ENCODE measurements around the gene ZMYND10. TPM values are rescaled to one million over a fixed set of nuclear protein-coding genes. Genes with fewer than 3 reads are reported as not detected.

The ZMYND10 gene
- total RNA-seq, 1 experiment from 2014 or later, result 0.74 TPM

- Mint-ChIP-seq H3K36me3 (no peaks in the 10 kb centered on the region), H3K4me3 (peak overlapping the region; percentile 95), H3K27ac (no peak overlapping the region), H3K9me3 (no peaks in the 10 kb centered on the region), H3K4me1 (peaks cover 33% of the 10 kb centered on the region), H3K27me3 (ENCODE audit: low read depth) (peaks cover 66% of the 10 kb centered on the region)
- no peak for DNase-seq (ENCODE audit: low spot score)
- ATAC-seq, result no peak
- TF ChIP-seq RORB (CRISPR knock-in tag; IDR thresholded peaks at IDR 0.05), result no peak
- TF ChIP-seq, protein P1, sequence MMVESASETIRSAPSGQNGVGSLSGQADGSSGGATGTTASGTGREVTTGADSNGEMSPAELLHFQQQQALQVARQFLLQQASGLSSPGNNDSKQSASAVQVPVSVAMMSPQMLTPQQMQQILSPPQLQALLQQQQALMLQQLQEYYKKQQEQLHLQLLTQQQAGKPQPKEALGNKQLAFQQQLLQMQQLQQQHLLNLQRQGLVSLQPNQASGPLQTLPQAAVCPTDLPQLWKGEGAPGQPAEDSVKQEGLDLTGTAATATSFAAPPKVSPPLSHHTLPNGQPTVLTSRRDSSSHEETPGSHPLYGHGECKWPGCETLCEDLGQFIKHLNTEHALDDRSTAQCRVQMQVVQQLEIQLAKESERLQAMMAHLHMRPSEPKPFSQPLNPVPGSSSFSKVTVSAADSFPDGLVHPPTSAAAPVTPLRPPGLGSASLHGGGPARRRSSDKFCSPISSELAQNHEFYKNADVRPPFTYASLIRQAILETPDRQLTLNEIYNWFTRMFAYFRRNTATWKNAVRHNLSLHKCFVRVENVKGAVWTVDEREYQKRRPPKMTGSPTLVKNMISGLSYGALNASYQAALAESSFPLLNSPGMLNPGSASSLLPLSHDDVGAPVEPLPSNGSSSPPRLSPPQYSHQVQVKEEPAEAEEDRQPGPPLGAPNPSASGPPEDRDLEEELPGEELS (CRISPR knock-in tag; IDR thresholded peaks at IDR 0.05), result no peak
- no peak for TF ChIP-seq ZNF263 (CRISPR knock-in tag; IDR thresholded peaks at IDR 0.05; ENCODE audit: low read depth)
- TF ChIP-seq, protein P2, sequence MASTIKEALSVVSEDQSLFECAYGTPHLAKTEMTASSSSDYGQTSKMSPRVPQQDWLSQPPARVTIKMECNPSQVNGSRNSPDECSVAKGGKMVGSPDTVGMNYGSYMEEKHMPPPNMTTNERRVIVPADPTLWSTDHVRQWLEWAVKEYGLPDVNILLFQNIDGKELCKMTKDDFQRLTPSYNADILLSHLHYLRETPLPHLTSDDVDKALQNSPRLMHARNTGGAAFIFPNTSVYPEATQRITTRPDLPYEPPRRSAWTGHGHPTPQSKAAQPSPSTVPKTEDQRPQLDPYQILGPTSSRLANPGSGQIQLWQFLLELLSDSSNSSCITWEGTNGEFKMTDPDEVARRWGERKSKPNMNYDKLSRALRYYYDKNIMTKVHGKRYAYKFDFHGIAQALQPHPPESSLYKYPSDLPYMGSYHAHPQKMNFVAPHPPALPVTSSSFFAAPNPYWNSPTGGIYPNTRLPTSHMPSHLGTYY (CRISPR knock-in tag; IDR thresholded peaks at IDR 0.05), result no peak
- no peak for TF ChIP-seq GRHL2 (CRISPR knock-in tag; IDR thresholded peaks at IDR 0.05; ENCODE audit: insufficient replicate concordance, severe bottlenecking)
- TF ChIP-seq ETV6 (CRISPR knock-in tag; IDR thresholded peaks at IDR 0.05), result no peak
- TF ChIP-seq, protein P3, sequence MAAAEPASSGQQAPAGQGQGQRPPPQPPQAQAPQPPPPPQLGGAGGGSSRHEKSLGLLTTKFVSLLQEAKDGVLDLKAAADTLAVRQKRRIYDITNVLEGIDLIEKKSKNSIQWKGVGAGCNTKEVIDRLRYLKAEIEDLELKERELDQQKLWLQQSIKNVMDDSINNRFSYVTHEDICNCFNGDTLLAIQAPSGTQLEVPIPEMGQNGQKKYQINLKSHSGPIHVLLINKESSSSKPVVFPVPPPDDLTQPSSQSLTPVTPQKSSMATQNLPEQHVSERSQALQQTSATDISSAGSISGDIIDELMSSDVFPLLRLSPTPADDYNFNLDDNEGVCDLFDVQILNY (CRISPR knock-in tag; IDR thresholded peaks at IDR 0.05), result no peak
- TF ChIP-seq ZNF671 (CRISPR knock-in tag; IDR thresholded peaks at IDR 0.05), result no peak
- TF ChIP-seq, protein P4, sequence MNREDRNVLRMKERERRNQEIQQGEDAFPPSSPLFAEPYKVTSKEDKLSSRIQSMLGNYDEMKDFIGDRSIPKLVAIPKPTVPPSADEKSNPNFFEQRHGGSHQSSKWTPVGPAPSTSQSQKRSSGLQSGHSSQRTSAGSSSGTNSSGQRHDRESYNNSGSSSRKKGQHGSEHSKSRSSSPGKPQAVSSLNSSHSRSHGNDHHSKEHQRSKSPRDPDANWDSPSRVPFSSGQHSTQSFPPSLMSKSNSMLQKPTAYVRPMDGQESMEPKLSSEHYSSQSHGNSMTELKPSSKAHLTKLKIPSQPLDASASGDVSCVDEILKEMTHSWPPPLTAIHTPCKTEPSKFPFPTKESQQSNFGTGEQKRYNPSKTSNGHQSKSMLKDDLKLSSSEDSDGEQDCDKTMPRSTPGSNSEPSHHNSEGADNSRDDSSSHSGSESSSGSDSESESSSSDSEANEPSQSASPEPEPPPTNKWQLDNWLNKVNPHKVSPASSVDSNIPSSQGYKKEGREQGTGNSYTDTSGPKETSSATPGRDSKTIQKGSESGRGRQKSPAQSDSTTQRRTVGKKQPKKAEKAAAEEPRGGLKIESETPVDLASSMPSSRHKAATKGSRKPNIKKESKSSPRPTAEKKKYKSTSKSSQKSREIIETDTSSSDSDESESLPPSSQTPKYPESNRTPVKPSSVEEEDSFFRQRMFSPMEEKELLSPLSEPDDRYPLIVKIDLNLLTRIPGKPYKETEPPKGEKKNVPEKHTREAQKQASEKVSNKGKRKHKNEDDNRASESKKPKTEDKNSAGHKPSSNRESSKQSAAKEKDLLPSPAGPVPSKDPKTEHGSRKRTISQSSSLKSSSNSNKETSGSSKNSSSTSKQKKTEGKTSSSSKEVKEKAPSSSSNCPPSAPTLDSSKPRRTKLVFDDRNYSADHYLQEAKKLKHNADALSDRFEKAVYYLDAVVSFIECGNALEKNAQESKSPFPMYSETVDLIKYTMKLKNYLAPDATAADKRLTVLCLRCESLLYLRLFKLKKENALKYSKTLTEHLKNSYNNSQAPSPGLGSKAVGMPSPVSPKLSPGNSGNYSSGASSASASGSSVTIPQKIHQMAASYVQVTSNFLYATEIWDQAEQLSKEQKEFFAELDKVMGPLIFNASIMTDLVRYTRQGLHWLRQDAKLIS (CRISPR knock-in tag; IDR thresholded peaks at IDR 0.05; ENCODE audit: borderline replicate concordance), result no peak
- no peak for TF ChIP-seq ZNF138 (CRISPR knock-in tag; conservative IDR thresholded peaks at IDR 0.05)
- no peak for TF ChIP-seq SMAD4 (CRISPR knock-in tag; IDR thresholded peaks at IDR 0.05)
- TF ChIP-seq FOXP1 (CRISPR knock-in tag; IDR thresholded peaks at IDR 0.05; ENCODE audit: borderline replicate concordance), result no peak
- TF ChIP-seq MLX (CRISPR knock-in tag; IDR thresholded peaks at IDR 0.05), result no peak
- ChIA-PET CTCF (no interaction called here), POLR2A (no interaction called here)
Observed at GRCh38 chr3:50339485-50340146, 5.9 kb downstream of the ZMYND10 start.

- Mint-ChIP-seq H3K36me3 (no peaks in the 10 kb centered on the region), H3K4me3 (peak overlapping the region; percentile 95), H3K4me1 (peaks cover 33% of the 10 kb centered on the region), H3K27ac (no peak overlapping the region), H3K27me3 (ENCODE audit: low read depth) (peaks cover 60% of the 10 kb centered on the region), H3K9me3 (no peaks in the 10 kb centered on the region)
- no peak for DNase-seq (ENCODE audit: low spot score)
- CTCF ChIA-PET, result interaction anchor here (0.7 to 2.6 kb wide), 3 partner anchors 9 to 92 kb away, joined by 3 to 21 read pairs (median 12); partner anchors contain the start of gene HYAL1
- no peak for ATAC-seq
- POLR2A ChIA-PET, result interaction anchor here (0.6 kb wide), 1 partner anchor 127 kb away, joined by 4 read pairs; no protein-coding TSS in a partner anchor
- TF ChIP-seq FOXJ3 (CRISPR knock-in tag; IDR thresholded peaks at IDR 0.05; ENCODE audit: borderline replicate concordance) (no peak), STAT6 (CRISPR knock-in tag; conservative IDR thresholded peaks at IDR 0.05; ENCODE audit: low read depth) (no peak), ATF2 (CRISPR knock-in tag; IDR thresholded peaks at IDR 0.05; ENCODE audit: borderline replicate concordance, low read depth) (no peak), TCF7 (CRISPR knock-in tag; IDR thresholded peaks at IDR 0.05; ENCODE audit: low read depth) (no peak), FOXK1 (CRISPR knock-in tag; IDR thresholded peaks at IDR 0.05) (no peak), ZNF232 (CRISPR knock-in tag; IDR thresholded peaks at IDR 0.05) (no peak)
Observed at GRCh38 chr3:50338965-50339364, 6.6 kb downstream of the ZMYND10 start.

Data from WTC11 (cell line).